ENCODE data around the gene MCEE. TPM values are rescaled to one million over a fixed set of nuclear protein-coding genes. Genes with fewer than 3 reads are reported as not detected.
"Not testable (repeated sequence)": the region's sequence is repeated elsewhere in the genome, so short reads cannot be mapped to it uniquely, and the experiment has no call there.

The MCEE gene
- total RNA-seq, 1 donor from 2014 or later: 6.1 TPM

GRCh38 chr2:71089475-71089874 lies 40.6 kb downstream of the MCEE start:
- FAIRE-seq; DNase-seq (ENCODE audit: low read depth); H3K36me3 ChIP-seq (ENCODE audit: control insufficient read depth, insufficient read depth, low read length); H3K27me3 ChIP-seq (ENCODE audit: control insufficient read depth, insufficient read depth, low read length); H3K4me3 ChIP-seq (ENCODE audit: low read depth, low read length): not testable (repeated sequence)

GRCh38 chr2:71085325-71086003 lies 44.6 kb downstream of the MCEE start:
- not testable (repeated sequence) for H3K4me3 ChIP-seq (ENCODE audit: low read depth, low read length); H3K27me3 ChIP-seq (ENCODE audit: control insufficient read depth, insufficient read depth, low read length); DNase-seq (ENCODE audit: low read depth); H3K36me3 ChIP-seq (ENCODE audit: control insufficient read depth, insufficient read depth, low read length)
- FAIRE-seq: peak; percentile 47

- H3K27me3 ChIP-seq (ENCODE audit: control insufficient read depth, insufficient read depth, low read length); FAIRE-seq; H3K4me3 ChIP-seq (ENCODE audit: low read depth, low read length); H3K36me3 ChIP-seq (ENCODE audit: control insufficient read depth, insufficient read depth, low read length); DNase-seq (ENCODE audit: low read depth): not testable (repeated sequence)
Observed at GRCh38 chr2:71083752-71084312, 46.2 kb downstream of the MCEE start.

- not testable (repeated sequence) for H3K4me3 ChIP-seq (ENCODE audit: low read depth, low read length); DNase-seq (ENCODE audit: low read depth); H3K27me3 ChIP-seq (ENCODE audit: control insufficient read depth, insufficient read depth, low read length); FAIRE-seq; H3K36me3 ChIP-seq (ENCODE audit: control insufficient read depth, insufficient read depth, low read length)
Observed at GRCh38 chr2:71083297-71083696, 46.7 kb downstream of the MCEE start.

- TF ChIP-seq CTCF (IDR thresholded peaks at IDR 0.05; ENCODE audit: insufficient read depth, low read length, severe bottlenecking): no peak
- Histone ChIP-seq H3K27me3 (ENCODE audit: control insufficient read depth, insufficient read depth, low read length) (no peaks in the 10 kb centered on the region), H3K4me3 (ENCODE audit: low read depth, low read length) (no peak overlapping the region), H3K36me3 (ENCODE audit: control insufficient read depth, insufficient read depth, low read length) (peaks cover 6% of the 10 kb centered on the region)
- DNase-seq (ENCODE audit: low read depth) (no peak), FAIRE-seq (no peak)
Observed at GRCh38 chr2:71082402-71083252, 47.4 kb downstream of the MCEE start.

- no peak for FAIRE-seq
- no peak for DNase-seq (ENCODE audit: low read depth)
- peaks cover 22% of the 10 kb centered on the region for H3K36me3 ChIP-seq (ENCODE audit: control insufficient read depth, insufficient read depth, low read length)
- H3K27me3 ChIP-seq (ENCODE audit: control insufficient read depth, insufficient read depth, low read length): no peaks in the 10 kb centered on the region
- no peak for TF ChIP-seq CTCF (IDR thresholded peaks at IDR 0.05; ENCODE audit: insufficient read depth, low read length, severe bottlenecking)
- no peak overlapping the region for H3K4me3 ChIP-seq (ENCODE audit: low read depth, low read length)
Observed at GRCh38 chr2:71078624-71079023, 51.4 kb downstream of the MCEE start.

GRCh38 chr2:71074893-71075395 lies 55.1 kb downstream of the MCEE start:
- no peak for DNase-seq (ENCODE audit: low read depth)
- H3K36me3 ChIP-seq (ENCODE audit: control insufficient read depth, insufficient read depth, low read length): peaks cover 30% of the 10 kb centered on the region

More at GRCh38 chr2:71074893-71075395, 55.1 kb downstream of the MCEE start:
- no peak for TF ChIP-seq CTCF (IDR thresholded peaks at IDR 0.05; ENCODE audit: insufficient read depth, low read length, severe bottlenecking)
- H3K4me3 ChIP-seq (ENCODE audit: low read depth, low read length): no peak overlapping the region
- FAIRE-seq: no peak
- no peaks in the 10 kb centered on the region for H3K27me3 ChIP-seq (ENCODE audit: control insufficient read depth, insufficient read depth, low read length)
